Tibial nerve (tissue), 4 donors: ENCODE results near the gene TRIM66. TPM values are rescaled to one million over a fixed set of nuclear protein-coding genes. Genes with fewer than 3 reads are reported as not detected.

Experiments used
- DNase-seq, 2 donors: peaks; one replicate each; pipeline ENCODE4 v3.0.0-alpha.2; 2019; ENCODE audit warnings: low spot score in 2 of 2
- H3K27ac ChIP-seq, 4 donors: fragments of 200-600 bp; sonication (generic) in 3 of 4; one replicate each; pipeline ENCODE4 v1.5.1; 2017 to 2019; ENCODE audit warnings: mild to moderate bottlenecking in 1 of 4
- H3K27me3 ChIP-seq, 2 donors: fragments of 200-600 bp; sonication (generic) in 1 of 2; one replicate each; pipeline versions ENCODE4 v1.5.1 to v1.6.0; 2017 to 2019
- H3K36me3 ChIP-seq, 3 donors: fragments of 200-600 bp; sonication (generic); one replicate each; pipeline ENCODE4 v1.5.1; 2018 to 2019
- H3K4me1 ChIP-seq, 4 donors: fragments of 200-600 bp; sonication (generic) in 3 of 4; one replicate each; pipeline ENCODE4 v1.5.1; 2017 to 2019
- H3K4me3 ChIP-seq, 4 donors: fragments of 200-600 bp; sonication (generic) in 3 of 4; one replicate each; pipeline ENCODE4 v1.5.1; 2017 to 2019; ENCODE audit warnings: mild to moderate bottlenecking in 1 of 4, moderate library complexity in 1 of 4
- H3K9me3 ChIP-seq, 4 donors: fragments of 200-600 bp; sonication (generic) in 3 of 4; one replicate each; pipeline ENCODE4 v1.5.1; 2017 to 2019
- EP300 ChIP-seq, 2 donors: sonication (generic); formaldehyde crosslinking; IDR thresholded peaks; one replicate each; pipeline ENCODE4 v1.6.1; 2017; ENCODE audit warnings: antibody characterized with exemption in 2 of 2, mild to moderate bottlenecking in 1 of 2
- POLR2A ChIP-seq, 2 donors: fragments of 450-650 bp; IDR thresholded peaks; one replicate each; pipeline ENCODE4 v1.6.1; 2017; ENCODE audit warnings: antibody characterized with exemption in 2 of 2, mild to moderate bottlenecking in 2 of 2, moderate library complexity in 2 of 2
- WGBS, 2 donors: methylation state at CpG; one replicate each; pipeline ENCODE4 v1.1.5; 2018; 5-methylcytosine and 5-hydroxymethylcytosine counted together
- total RNA-seq, 4 donors: library from RNA; depleted of rRNA; stranded (reverse); fragments of >200 nt; gene quantifications; one replicate each; pipeline ENCODE4 v1.1.0, GENCODE V29; 2016
- TF ChIP-seq, protein P1 (sequence below), 5 experiments: fragments of 200-600 bp in 3 of 5; fragments of 450-650 bp in 2 of 5; sonication (generic) in 3 of 5; IDR thresholded peaks; one replicate each; pipeline ENCODE4 v1.5.1; 2016 to 2019; ENCODE audit warnings: antibody characterized with exemption in 5 of 5, mild to moderate bottlenecking in 3 of 5, moderate library complexity in 2 of 5

TRIM66 gene
- total RNA-seq, 4 donors from 2014 or later = 7.1 to 26.5 (median 16.2) TPM

DNA sequence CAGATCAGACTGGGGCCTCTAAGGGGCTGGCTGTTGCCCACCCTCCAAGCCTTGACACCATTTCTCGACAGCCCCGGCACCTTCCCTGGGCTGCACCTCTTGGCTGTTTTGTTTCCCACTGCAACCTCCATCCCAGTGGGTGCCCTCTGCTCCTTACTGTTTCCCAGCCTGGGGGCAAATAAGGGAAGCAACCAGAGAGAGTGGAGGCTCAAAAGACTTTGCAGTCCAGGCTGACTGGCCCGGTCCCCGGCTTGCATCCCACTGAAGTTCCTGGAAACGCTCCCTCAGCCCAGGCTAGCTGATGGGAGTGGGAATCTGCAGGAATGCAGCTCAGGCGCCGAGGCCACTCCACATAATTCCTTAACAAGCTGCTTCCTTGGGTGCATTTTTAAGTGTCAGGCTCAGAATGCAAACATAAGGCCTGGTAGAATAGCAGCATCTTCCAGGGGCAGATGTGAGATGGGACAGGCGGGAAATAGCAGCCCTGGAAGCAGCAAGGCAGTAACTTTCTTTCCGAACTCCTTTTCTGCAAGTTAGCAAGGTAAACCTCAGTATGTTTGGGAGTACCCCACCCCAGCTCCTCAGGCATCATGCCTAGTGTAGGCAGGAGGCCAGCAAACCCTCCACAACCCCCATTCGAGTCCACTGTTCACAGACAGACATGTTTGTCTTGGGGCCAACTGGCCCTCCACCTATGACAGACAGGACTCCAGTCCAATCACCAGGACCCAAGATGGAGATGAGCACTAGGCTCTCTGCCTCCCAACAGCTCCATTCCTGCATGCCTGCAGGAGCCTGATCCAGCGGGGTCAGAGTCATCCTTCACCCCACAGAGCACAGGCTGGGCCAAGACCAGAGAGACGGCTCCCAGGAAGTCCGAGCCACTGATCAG lies 39.4 kb upstream of the TRIM66 start:
- Histone ChIP-seq H3K36me3 (peaks cover 0 to 27% (median 0%) of the 10 kb centered on the region in 3 donors), H3K27ac (peak overlapping the region in 3 of 4 donors; percentile 78 to 92 (median 87)), H3K27me3 (no peaks in the 10 kb centered on the region), H3K4me1 (peaks cover 0 to 70% (median 48%) of the 10 kb centered on the region in 4 donors), H3K4me3 (no peak overlapping the region), H3K9me3 (no peaks in the 10 kb centered on the region)
- WGBS, 2 donors = 52 to 66% methylated on average over 13 of the region's 13 CpGs
- TF ChIP-seq, protein P1, sequence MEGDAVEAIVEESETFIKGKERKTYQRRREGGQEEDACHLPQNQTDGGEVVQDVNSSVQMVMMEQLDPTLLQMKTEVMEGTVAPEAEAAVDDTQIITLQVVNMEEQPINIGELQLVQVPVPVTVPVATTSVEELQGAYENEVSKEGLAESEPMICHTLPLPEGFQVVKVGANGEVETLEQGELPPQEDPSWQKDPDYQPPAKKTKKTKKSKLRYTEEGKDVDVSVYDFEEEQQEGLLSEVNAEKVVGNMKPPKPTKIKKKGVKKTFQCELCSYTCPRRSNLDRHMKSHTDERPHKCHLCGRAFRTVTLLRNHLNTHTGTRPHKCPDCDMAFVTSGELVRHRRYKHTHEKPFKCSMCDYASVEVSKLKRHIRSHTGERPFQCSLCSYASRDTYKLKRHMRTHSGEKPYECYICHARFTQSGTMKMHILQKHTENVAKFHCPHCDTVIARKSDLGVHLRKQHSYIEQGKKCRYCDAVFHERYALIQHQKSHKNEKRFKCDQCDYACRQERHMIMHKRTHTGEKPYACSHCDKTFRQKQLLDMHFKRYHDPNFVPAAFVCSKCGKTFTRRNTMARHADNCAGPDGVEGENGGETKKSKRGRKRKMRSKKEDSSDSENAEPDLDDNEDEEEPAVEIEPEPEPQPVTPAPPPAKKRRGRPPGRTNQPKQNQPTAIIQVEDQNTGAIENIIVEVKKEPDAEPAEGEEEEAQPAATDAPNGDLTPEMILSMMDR (IDR thresholded peaks at IDR 0.05) = no peak
- TF ChIP-seq EP300 (IDR thresholded peaks at IDR 0.05) (no peak), POLR2A (IDR thresholded peaks at IDR 0.05) (no peak)
- DNase-seq = no peak

DNA sequence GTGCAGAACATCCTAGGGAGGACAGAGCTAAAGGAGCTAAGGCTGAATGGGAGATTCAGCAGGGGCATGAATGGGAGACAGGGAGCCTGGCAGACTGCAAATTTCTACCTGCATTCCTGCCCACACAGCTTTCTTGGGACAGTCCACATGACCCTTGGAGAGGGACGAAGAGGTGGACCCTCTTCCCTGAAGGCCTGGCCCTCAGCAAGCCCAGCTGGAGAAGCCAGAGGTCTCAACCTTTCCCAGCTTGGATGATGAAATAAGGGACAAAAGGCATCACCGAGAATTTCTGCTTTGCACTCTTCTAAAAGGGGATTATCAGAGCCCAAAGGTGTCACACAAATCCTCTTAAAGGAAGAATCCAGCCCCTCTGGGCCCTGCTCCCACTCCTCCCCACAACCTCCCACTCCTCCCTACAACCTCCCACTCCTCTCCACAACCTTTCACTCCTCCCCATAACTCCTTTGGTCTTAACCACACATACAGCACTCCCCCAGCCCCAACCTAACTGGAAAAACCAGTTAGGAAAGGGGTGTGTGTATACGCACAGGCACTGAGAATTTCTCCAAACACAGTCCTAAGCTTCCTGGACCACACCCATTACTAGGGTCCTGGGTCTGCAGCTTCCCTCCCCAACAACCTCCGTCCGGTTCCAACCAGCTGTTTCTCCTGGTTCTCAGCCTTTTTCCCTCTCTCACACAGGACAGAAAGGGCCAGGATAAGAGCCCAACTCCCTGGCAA lies 38.6 kb upstream of the TRIM66 start:
- no peaks in the 10 kb centered on the region for H3K9me3 ChIP-seq
- WGBS, 2 donors = 52 to 60% methylated on average over 4 of the region's 5 CpGs
- no peak for DNase-seq
- H3K4me1 ChIP-seq = peaks cover 0 to 73% (median 54%) of the 10 kb centered on the region in 4 donors
- peak overlapping the region; percentile 27 to 92 (median 82) for H3K27ac ChIP-seq
- H3K27me3 ChIP-seq = no peaks in the 10 kb centered on the region
- TF ChIP-seq EP300 (IDR thresholded peaks at IDR 0.05) (no peak), POLR2A (IDR thresholded peaks at IDR 0.05) (no peak)
- TF ChIP-seq, protein P1 (IDR thresholded peaks at IDR 0.05) = no peak
- no peak overlapping the region for H3K4me3 ChIP-seq
- H3K36me3 ChIP-seq = peaks cover 0 to 26% (median 0%) of the 10 kb centered on the region in 3 donors

DNA sequence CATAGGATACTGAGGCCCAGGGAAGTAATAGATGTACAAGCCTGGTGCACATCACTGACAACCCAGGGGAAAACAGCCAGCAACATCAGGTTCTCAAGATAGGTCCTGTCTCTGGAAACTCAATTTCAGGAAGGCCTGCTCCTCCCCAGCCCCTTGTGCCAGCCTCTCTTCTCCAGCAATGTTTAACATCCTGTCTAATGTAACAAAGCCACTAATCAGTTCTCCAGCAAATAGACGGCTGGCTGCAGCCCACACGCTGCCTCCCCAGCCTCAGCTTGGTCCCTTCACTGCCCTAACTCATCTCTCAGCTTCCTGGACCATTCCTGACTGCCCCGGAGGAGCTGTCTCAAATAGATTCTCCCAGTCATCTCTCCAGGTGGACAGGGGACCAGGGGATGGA lies 37.9 kb upstream of the TRIM66 start:
- H3K4me1 ChIP-seq = peaks cover 0 to 80% (median 58%) of the 10 kb centered on the region in 4 donors
- no peak for DNase-seq
- peak overlapping the region; percentile 27 to 92 (median 82) for H3K27ac ChIP-seq
- WGBS, 2 donors = 44 to 49% methylated on average over 3 of the region's 3 CpGs
- peaks cover 0 to 23% (median 0%) of the 10 kb centered on the region in 3 donors for H3K36me3 ChIP-seq
- no peak overlapping the region for H3K4me3 ChIP-seq
- TF ChIP-seq EP300 (IDR thresholded peaks at IDR 0.05) (no peak), POLR2A (IDR thresholded peaks at IDR 0.05) (no peak)
- no peaks in the 10 kb centered on the region for H3K9me3 ChIP-seq
- no peaks in the 10 kb centered on the region for H3K27me3 ChIP-seq

DNA sequence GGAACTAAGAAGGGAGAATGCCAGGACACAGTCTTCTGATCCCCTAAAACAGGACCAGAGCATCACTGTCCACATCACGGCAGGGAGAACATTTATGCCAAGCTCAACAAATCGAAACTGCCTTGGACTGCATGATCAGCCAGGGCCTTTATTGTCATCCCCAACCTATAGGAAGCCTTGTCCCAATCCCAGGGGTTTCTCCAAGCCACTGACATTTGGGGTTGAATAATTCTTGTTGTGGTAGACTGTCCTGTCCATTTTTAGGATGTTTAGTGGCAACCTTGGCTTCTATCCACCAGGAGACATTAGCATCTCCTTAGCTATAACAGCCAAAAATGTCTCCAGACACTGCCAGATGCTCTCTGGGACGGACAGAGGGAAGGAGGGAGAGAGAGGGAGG lies 37.3 kb upstream of the TRIM66 start:
- Histone ChIP-seq H3K4me1 (peaks cover 0 to 86% (median 62%) of the 10 kb centered on the region in 4 donors), H3K27me3 (no peaks in the 10 kb centered on the region), H3K27ac (peak overlapping the region; percentile 67 to 92 (median 82)), H3K36me3 (peaks cover 0 to 22% (median 0%) of the 10 kb centered on the region in 3 donors), H3K4me3 (no peak overlapping the region), H3K9me3 (no peaks in the 10 kb centered on the region)
- WGBS, 2 donors = 47 to 61% methylated on average over 3 of the region's 3 CpGs
- TF ChIP-seq EP300 (IDR thresholded peaks at IDR 0.05) (no peak), POLR2A (IDR thresholded peaks at IDR 0.05) (no peak)
- TF ChIP-seq, protein P1 (IDR thresholded peaks at IDR 0.05) = no peak
- DNase-seq = no peak

DNA sequence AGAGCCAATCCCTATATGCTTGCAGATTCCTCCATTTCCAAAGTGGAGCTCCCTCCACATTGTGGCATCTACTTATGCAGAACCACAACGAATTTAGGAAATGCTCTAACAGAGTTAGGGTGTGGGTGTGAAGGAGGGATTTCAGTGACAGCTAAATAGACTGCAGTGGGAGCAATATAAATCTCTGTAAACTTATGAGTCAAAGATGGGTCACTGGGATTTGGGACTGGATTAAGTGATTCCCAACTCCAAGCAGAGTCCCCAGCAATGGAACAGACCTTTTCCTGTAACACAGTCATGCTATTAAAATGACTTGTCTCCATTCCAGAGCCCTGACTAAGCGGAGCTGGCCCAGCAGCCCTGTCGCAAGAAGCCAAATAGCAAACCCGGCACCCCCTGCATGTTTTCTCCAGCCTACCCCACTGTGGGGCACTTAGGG lies 36.8 kb upstream of the TRIM66 start:
- peak in 1 of 2 donors; percentile 41 for DNase-seq
- H3K4me3 ChIP-seq = no peak overlapping the region
- 6 to 25% methylated on average over 4 of the region's 4 CpGs for WGBS, 2 donors
- TF ChIP-seq, protein P1 (IDR thresholded peaks at IDR 0.05) = no peak
- peak in 1 of 2 donors; percentile 64 for TF ChIP-seq EP300 (IDR thresholded peaks at IDR 0.05)
- H3K27ac ChIP-seq = peak overlapping the region; percentile 67 to 92 (median 82)
- H3K4me1 ChIP-seq = peaks cover 0 to 91% (median 66%) of the 10 kb centered on the region in 4 donors
- no peaks in the 10 kb centered on the region for H3K9me3 ChIP-seq
- H3K27me3 ChIP-seq = no peaks in the 10 kb centered on the region
- H3K36me3 ChIP-seq = peaks cover 0 to 22% (median 0%) of the 10 kb centered on the region in 3 donors
